Measurements from ENCODE around the gene ZNF497.

- TF ChIP-seq ELF4 (CRISPR knock-in tag; IDR thresholded peaks at IDR 0.05) (no peak), REST (IDR thresholded peaks at IDR 0.05; ENCODE audit: borderline replicate concordance) (no peak), REST (CRISPR knock-in tag; IDR thresholded peaks at IDR 0.05; ENCODE audit: low read depth) (no peak), EHMT2 (IDR thresholded peaks at IDR 0.05) (no peak)
Measured at GRCh38 chr19:58388175-58388526, 25.6 kb upstream of the ZNF497 start.

Data from K562 (cell line).